WTC11 (cell line): ENCODE data around the gene CSNK1A1L. TPM values are rescaled to one million over a fixed set of nuclear protein-coding genes. Genes with fewer than 3 reads are reported as not detected.
A peak's percentile ranks its signal among the peaks of the same experiment; 100 is the strongest.

Source experiments
- ATAC-seq: fragments of 200-7000 bp; cut with Tn5 transposase; 2 replicates; pipeline ENCODE4 v1.10.0; 2021; ENCODE audit warnings: mild to moderate bottlenecking, moderate library complexity
- CTCF ChIA-PET: fragments of 300-600 bp; sonication (Branson Sonifier 250); formaldehyde crosslinking; loops from one replicate; lab custom pipeline; 2021; ENCODE audit warnings: antibody characterized with exemption; lab: Charles Lee
- POLR2A ChIA-PET: fragments of 350-600 bp; sonication (Branson Sonifier 250); formaldehyde crosslinking; loops from one replicate; lab custom pipeline; 2021; ENCODE audit warnings: antibody characterized with exemption; lab: Charles Lee
- DNase-seq: peaks from one replicate; pipeline ENCODE4 v3.0.0; 2021; ENCODE audit warnings: low spot score
- H3K27ac Mint-ChIP-seq: 2 replicates; pipeline ENCODE4 v1.8.0; 2021; ENCODE audit warnings: mixed read lengths
- H3K27me3 Mint-ChIP-seq: 2 replicates; pipeline ENCODE4 v1.8.0; 2021; ENCODE audit warnings: low read depth, mild to moderate bottlenecking, moderate library complexity, mixed read lengths
- H3K36me3 Mint-ChIP-seq: 2 replicates; pipeline ENCODE4 v1.8.0; 2021; ENCODE audit warnings: mixed read lengths
- H3K4me1 Mint-ChIP-seq: 2 replicates; pipeline ENCODE4 v1.8.0; 2022; ENCODE audit warnings: mixed read lengths
- H3K4me3 Mint-ChIP-seq: 2 replicates; pipeline ENCODE4 v1.8.0; 2021; ENCODE audit warnings: mild to moderate bottlenecking, moderate library complexity, mixed read lengths
- H3K9me3 Mint-ChIP-seq: 2 replicates; pipeline ENCODE4 v1.8.0; 2021; ENCODE audit warnings: mixed read lengths
- ATF3 ChIP-seq: sonication (generic); formaldehyde crosslinking; conservative IDR thresholded peaks from 2 replicates; pipeline ENCODE4 v1.8.1; 2022; ENCODE audit warnings: mild to moderate bottlenecking, missing genetic modification reagents
- CTCF ChIP-seq: fragments of 200-600 bp; IDR thresholded peaks from 2 replicates; pipeline ENCODE4 v1.8.0; 2022; ENCODE audit warnings: antibody characterized with exemption
- E2F4 ChIP-seq: sonication (generic); formaldehyde crosslinking; IDR thresholded peaks from 2 replicates; pipeline ENCODE4 v1.8.1; 2022; ENCODE audit warnings: low read depth, mild to moderate bottlenecking, moderate library complexity, missing genetic modification reagents, borderline replicate concordance
- IRF2 ChIP-seq: sonication (generic); formaldehyde crosslinking; IDR thresholded peaks from 2 replicates; pipeline ENCODE4 v1.8.0; 2022; ENCODE audit warnings: low read depth, missing genetic modification reagents, borderline replicate concordance
- NFATC4 ChIP-seq: fragments of 250-450 bp; sonication (Bioruptor Pico); IDR thresholded peaks from 2 replicates; pipeline ENCODE4 v1.9.0; 2021; ENCODE audit warnings: mild to moderate bottlenecking
- NFYB ChIP-seq: sonication (generic); formaldehyde crosslinking; conservative IDR thresholded peaks from 2 replicates; pipeline ENCODE4 v1.8.0; 2022; ENCODE audit warnings: low read depth, missing genetic modification reagents
- NR2C2 ChIP-seq: sonication (generic); formaldehyde crosslinking; IDR thresholded peaks from 2 replicates; pipeline ENCODE4 v1.8.0; 2022; ENCODE audit warnings: mild to moderate bottlenecking, missing genetic modification reagents
- PRRX2 ChIP-seq: fragments of 250-450 bp; sonication (Bioruptor Pico); IDR thresholded peaks from 2 replicates; pipeline ENCODE4 v1.8.0; 2021; ENCODE audit warnings: mild to moderate bottlenecking
- RELA ChIP-seq: sonication (generic); formaldehyde crosslinking; IDR thresholded peaks from 2 replicates; pipeline ENCODE4 v1.8.1; 2022; ENCODE audit warnings: missing genetic modification reagents, mild to moderate bottlenecking, borderline replicate concordance
- SOX15 ChIP-seq: fragments of 250-450 bp; sonication (Bioruptor Pico); IDR thresholded peaks from 2 replicates; pipeline ENCODE4 v1.9.0; 2021; ENCODE audit warnings: mild to moderate bottlenecking
- ZBTB21 ChIP-seq: sonication (generic); formaldehyde crosslinking; IDR thresholded peaks from 2 replicates; pipeline ENCODE4 v1.8.1; 2023; ENCODE audit warnings: mild to moderate bottlenecking, missing genetic modification reagents, borderline replicate concordance
- ZBTB43 ChIP-seq: sonication (generic); formaldehyde crosslinking; IDR thresholded peaks from 2 replicates; pipeline ENCODE4 v1.8.1; 2023; ENCODE audit warnings: mild to moderate bottlenecking, missing genetic modification reagents
- ZNF121 ChIP-seq: sonication (generic); formaldehyde crosslinking; IDR thresholded peaks from 2 replicates; pipeline ENCODE4 v1.8.0; 2023; ENCODE audit warnings: missing genetic modification reagents
- ZNF219 ChIP-seq: sonication (generic); formaldehyde crosslinking; IDR thresholded peaks from 2 replicates; pipeline ENCODE4 v1.8.0; 2023; ENCODE audit warnings: missing genetic modification reagents, mild to moderate bottlenecking, borderline replicate concordance
- ZNF263 ChIP-seq: sonication (generic); formaldehyde crosslinking; IDR thresholded peaks from 2 replicates; pipeline ENCODE4 v1.8.1; 2022; ENCODE audit warnings: low read depth, mild to moderate bottlenecking, moderate library complexity, missing genetic modification reagents
- total RNA-seq: library from RNA; stranded (reverse); gene quantifications from 3 replicates; pipeline ENCODE4 v1.2.3, GENCODE V29; 2021
- TF ChIP-seq, protein P1 (sequence below): sonication (generic); formaldehyde crosslinking; IDR thresholded peaks from 2 replicates; pipeline ENCODE4 v1.8.0; 2022; ENCODE audit warnings: missing genetic modification reagents
- TF ChIP-seq, protein P2 (sequence below): sonication (generic); formaldehyde crosslinking; IDR thresholded peaks from 2 replicates; pipeline ENCODE4 v1.8.0; 2022; ENCODE audit warnings: mild to moderate bottlenecking, missing genetic modification reagents
- TF ChIP-seq, protein P3 (sequence below): sonication (generic); formaldehyde crosslinking; IDR thresholded peaks from 2 replicates; pipeline ENCODE4 v1.8.1; 2022; ENCODE audit warnings: mild to moderate bottlenecking, moderate library complexity, missing genetic modification reagents
- TF ChIP-seq, protein P4 (sequence below): sonication (generic); formaldehyde crosslinking; IDR thresholded peaks from 2 replicates; pipeline ENCODE4 v1.8.0; 2022; ENCODE audit warnings: mild to moderate bottlenecking, missing genetic modification reagents

CSNK1A1L gene
- total RNA-seq, 1 experiment from 2014 or later: not detected

DNA sequence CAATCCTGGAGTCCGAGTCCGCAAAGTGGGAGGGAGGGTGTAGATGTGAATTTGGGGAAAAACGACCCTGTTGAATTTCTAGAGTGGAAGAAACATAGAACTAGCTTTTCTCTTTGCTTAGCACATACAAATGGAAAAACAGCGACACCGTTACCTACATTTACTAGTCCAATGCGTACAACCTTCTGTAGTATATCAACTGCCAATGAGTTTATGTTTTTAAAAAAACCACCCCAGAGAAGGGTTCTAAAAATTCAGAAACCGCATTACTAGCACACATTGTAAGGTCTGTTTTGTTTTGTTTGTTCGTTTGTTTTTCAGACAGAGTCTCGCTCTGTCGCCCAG lies 45.6 kb downstream of the CSNK1A1L start (continued):
- TF ChIP-seq CTCF: no peak
- TF ChIP-seq ZNF263 (CRISPR knock-in tag): no peak
- no peak for TF ChIP-seq E2F4 (CRISPR knock-in tag)
- no peak for TF ChIP-seq ZNF121 (CRISPR knock-in tag)
- TF ChIP-seq NR2C2: no peak

- peak; percentile 96 for ATAC-seq
- POLR2A ChIA-PET: interaction anchor here (0.5 to 0.7 kb wide), 2 partner anchors 25 to 59 kb away, joined by 3 read pairs; partner anchors contain the start of gene EXOSC8
- no peak for TF ChIP-seq SOX15
- TF ChIP-seq, protein P1, sequence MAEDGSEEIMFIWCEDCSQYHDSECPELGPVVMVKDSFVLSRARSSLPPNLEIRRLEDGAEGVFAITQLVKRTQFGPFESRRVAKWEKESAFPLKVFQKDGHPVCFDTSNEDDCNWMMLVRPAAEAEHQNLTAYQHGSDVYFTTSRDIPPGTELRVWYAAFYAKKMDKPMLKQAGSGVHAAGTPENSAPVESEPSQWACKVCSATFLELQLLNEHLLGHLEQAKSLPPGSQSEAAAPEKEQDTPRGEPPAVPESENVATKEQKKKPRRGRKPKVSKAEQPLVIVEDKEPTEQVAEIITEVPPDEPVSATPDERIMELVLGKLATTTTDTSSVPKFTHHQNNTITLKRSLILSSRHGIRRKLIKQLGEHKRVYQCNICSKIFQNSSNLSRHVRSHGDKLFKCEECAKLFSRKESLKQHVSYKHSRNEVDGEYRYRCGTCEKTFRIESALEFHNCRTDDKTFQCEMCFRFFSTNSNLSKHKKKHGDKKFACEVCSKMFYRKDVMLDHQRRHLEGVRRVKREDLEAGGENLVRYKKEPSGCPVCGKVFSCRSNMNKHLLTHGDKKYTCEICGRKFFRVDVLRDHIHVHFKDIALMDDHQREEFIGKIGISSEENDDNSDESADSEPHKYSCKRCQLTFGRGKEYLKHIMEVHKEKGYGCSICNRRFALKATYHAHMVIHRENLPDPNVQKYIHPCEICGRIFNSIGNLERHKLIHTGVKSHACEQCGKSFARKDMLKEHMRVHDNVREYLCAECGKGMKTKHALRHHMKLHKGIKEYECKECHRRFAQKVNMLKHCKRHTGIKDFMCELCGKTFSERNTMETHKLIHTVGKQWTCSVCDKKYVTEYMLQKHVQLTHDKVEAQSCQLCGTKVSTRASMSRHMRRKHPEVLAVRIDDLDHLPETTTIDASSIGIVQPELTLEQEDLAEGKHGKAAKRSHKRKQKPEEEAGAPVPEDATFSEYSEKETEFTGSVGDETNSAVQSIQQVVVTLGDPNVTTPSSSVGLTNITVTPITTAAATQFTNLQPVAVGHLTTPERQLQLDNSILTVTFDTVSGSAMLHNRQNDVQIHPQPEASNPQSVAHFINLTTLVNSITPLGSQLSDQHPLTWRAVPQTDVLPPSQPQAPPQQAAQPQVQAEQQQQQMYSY (CRISPR knock-in tag): peak; percentile 85; the same call in 1 of the 2 replicates
- TF ChIP-seq ZBTB43 (CRISPR knock-in tag): no peak
- no peak for TF ChIP-seq RELA (CRISPR knock-in tag)
- no peak for TF ChIP-seq ATF3
- TF ChIP-seq IRF2 (CRISPR knock-in tag): no peak
- no peak for TF ChIP-seq PRRX2 (CRISPR knock-in tag)
- TF ChIP-seq, protein P2, sequence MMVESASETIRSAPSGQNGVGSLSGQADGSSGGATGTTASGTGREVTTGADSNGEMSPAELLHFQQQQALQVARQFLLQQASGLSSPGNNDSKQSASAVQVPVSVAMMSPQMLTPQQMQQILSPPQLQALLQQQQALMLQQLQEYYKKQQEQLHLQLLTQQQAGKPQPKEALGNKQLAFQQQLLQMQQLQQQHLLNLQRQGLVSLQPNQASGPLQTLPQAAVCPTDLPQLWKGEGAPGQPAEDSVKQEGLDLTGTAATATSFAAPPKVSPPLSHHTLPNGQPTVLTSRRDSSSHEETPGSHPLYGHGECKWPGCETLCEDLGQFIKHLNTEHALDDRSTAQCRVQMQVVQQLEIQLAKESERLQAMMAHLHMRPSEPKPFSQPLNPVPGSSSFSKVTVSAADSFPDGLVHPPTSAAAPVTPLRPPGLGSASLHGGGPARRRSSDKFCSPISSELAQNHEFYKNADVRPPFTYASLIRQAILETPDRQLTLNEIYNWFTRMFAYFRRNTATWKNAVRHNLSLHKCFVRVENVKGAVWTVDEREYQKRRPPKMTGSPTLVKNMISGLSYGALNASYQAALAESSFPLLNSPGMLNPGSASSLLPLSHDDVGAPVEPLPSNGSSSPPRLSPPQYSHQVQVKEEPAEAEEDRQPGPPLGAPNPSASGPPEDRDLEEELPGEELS: peak; percentile 90
- TF ChIP-seq, protein P3, sequence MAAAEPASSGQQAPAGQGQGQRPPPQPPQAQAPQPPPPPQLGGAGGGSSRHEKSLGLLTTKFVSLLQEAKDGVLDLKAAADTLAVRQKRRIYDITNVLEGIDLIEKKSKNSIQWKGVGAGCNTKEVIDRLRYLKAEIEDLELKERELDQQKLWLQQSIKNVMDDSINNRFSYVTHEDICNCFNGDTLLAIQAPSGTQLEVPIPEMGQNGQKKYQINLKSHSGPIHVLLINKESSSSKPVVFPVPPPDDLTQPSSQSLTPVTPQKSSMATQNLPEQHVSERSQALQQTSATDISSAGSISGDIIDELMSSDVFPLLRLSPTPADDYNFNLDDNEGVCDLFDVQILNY (CRISPR knock-in tag): no peak
- TF ChIP-seq NFATC4: no peak
- TF ChIP-seq, protein P4, sequence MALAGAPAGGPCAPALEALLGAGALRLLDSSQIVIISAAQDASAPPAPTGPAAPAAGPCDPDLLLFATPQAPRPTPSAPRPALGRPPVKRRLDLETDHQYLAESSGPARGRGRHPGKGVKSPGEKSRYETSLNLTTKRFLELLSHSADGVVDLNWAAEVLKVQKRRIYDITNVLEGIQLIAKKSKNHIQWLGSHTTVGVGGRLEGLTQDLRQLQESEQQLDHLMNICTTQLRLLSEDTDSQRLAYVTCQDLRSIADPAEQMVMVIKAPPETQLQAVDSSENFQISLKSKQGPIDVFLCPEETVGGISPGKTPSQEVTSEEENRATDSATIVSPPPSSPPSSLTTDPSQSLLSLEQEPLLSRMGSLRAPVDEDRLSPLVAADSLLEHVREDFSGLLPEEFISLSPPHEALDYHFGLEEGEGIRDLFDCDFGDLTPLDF (CRISPR knock-in tag): no peak
- TF ChIP-seq NFYB (CRISPR knock-in tag): peak; percentile 52
- TF ChIP-seq NR2C2: 0 out of 2 replicates have a peak, but pooled peaks have one; percentile 22
- peak; percentile 61; the same call in 1 of the 2 replicates for TF ChIP-seq ZNF219
- TF ChIP-seq ZBTB21: peak; percentile 85
- no peak for TF ChIP-seq CTCF
Measured at GRCh38 chr13:37058910-37059847, 46.3 kb downstream of the CSNK1A1L start, which contains the start of gene SUPT20H. TSS of gene SUPT20H (minus strand) at chr13:37059688. CDS start at chr13:37051490, 8,198 bp downstream.

More at GRCh38 chr13:37058910-37059847, 46.3 kb downstream of the CSNK1A1L start, which contains the start of gene SUPT20H:
- peaks cover 14% of the 10 kb centered on the region for H3K36me3 Mint-ChIP-seq
- H3K27me3 Mint-ChIP-seq: peaks cover 4% of the 10 kb centered on the region; the same call in 1 of the 2 replicates
- CTCF ChIA-PET: no interaction called here
- H3K4me1 Mint-ChIP-seq: peaks cover 9% of the 10 kb centered on the region
- peak within 1 kb of the TSS; percentile 92 for H3K4me3 Mint-ChIP-seq
- DNase-seq: peak; percentile 95
- H3K27ac Mint-ChIP-seq: peak within 1 kb of the TSS; percentile 89
- no peaks in the 10 kb centered on the region; the same call in 1 of the 2 replicates for H3K9me3 Mint-ChIP-seq
